Upper lobe of right lung (tissue), 1 donor: ENCODE measurements around the gene CTNNA3. TPM values are rescaled to one million over a fixed set of nuclear protein-coding genes. Genes with fewer than 3 reads are reported as not detected.

ENCODE experiments used
- ATAC-seq: fragments of 200-7000 bp; cut with Tn5 transposase; one replicate; pipeline ENCODE4 v1.9.1; 2020; ENCODE audit warnings: mild to moderate bottlenecking, moderate library complexity
- DNase-seq: peaks from one replicate; pipeline ENCODE4 v3.0.0-alpha.2; 2020
- H3K27ac ChIP-seq: fragments of 200-600 bp; one replicate; pipeline ENCODE4 v1.8.0; 2022
- H3K27me3 ChIP-seq: fragments of 200-600 bp; one replicate; pipeline ENCODE4 v1.8.0; 2022; ENCODE audit warnings: mild to moderate bottlenecking
- H3K36me3 ChIP-seq: fragments of 200-600 bp; one replicate; pipeline ENCODE4 v1.8.0; 2022
- H3K4me1 ChIP-seq: fragments of 200-600 bp; one replicate; pipeline ENCODE4 v1.8.0; 2022
- H3K4me3 ChIP-seq: fragments of 200-600 bp; one replicate; pipeline ENCODE4 v1.8.0; 2022; ENCODE audit warnings: mild to moderate bottlenecking
- H3K9me3 ChIP-seq: fragments of 200-600 bp; one replicate; pipeline ENCODE4 v1.8.0; 2022
- intact Hi-C: fragments of 100-400 bp; cut with DNase I; formaldehyde crosslinking; loops from one replicate; pipeline ENCODE4 v1.11.0; 2022
- total RNA-seq: library from RNA; stranded (reverse); fragmentation: NEBNext Ultra II Directional; extraction: Animal tissue kit (Norgen Biotek cat#: 25700); gene quantifications from one replicate; pipeline ENCODE4 v1.2.1, GENCODE V29; 2021
- TF ChIP-seq, protein P1 (sequence below): fragments of 200-600 bp; IDR thresholded peaks from one replicate; pipeline ENCODE4 v1.8.0; 2022; ENCODE audit warnings: antibody characterized with exemption
- donor health status: DM: no; HTN: yes; CAD: no; lungs with severe emphysema.

The CTNNA3 gene
- total RNA-seq, 1 donor from 2014 or later: 0.67 TPM

DNA sequence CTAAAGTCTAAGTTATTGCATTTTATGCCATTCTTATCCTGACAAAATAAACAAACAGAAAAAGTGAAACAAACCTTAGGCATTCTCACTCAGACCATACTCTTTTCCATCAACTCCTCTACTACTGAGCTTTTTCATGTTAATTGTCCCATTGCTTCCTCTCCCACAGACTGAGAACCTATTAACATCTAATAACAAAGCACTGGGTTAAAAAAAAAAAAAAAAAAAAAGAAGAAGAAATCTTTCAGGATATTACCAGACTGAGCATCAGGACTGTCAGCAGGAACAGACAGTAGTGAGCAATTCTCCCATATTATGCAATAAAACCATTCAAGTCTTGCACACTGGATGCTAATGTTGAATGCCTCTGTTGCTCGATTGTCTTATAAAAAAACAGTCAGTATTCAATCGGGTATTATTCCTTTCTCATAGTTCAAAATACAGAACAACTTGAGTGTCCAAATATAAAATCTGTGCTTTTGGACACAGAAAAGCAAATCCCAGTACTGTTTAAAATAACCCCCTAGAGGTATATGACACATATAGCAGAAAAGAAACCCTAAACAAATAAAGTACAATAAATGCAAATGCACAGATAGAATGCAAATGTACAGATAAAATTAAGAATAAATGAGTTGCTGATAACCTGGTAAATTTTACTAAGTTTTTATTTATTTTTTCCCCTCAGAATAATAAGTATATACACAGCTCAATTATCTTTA is 1301.5 kb downstream of the CTNNA3 start:
- TF ChIP-seq, protein P1, sequence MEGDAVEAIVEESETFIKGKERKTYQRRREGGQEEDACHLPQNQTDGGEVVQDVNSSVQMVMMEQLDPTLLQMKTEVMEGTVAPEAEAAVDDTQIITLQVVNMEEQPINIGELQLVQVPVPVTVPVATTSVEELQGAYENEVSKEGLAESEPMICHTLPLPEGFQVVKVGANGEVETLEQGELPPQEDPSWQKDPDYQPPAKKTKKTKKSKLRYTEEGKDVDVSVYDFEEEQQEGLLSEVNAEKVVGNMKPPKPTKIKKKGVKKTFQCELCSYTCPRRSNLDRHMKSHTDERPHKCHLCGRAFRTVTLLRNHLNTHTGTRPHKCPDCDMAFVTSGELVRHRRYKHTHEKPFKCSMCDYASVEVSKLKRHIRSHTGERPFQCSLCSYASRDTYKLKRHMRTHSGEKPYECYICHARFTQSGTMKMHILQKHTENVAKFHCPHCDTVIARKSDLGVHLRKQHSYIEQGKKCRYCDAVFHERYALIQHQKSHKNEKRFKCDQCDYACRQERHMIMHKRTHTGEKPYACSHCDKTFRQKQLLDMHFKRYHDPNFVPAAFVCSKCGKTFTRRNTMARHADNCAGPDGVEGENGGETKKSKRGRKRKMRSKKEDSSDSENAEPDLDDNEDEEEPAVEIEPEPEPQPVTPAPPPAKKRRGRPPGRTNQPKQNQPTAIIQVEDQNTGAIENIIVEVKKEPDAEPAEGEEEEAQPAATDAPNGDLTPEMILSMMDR: no peak
- Histone ChIP-seq H3K27ac (no peak overlapping the region), H3K36me3 (no peaks in the 10 kb centered on the region), H3K27me3 (no peaks in the 10 kb centered on the region), H3K4me1 (no peaks in the 10 kb centered on the region), H3K9me3 (no peaks in the 10 kb centered on the region), H3K4me3 (no peak overlapping the region)
- ATAC-seq: no peak
- intact Hi-C loops: no loop called here
- no peak for DNase-seq

DNA sequence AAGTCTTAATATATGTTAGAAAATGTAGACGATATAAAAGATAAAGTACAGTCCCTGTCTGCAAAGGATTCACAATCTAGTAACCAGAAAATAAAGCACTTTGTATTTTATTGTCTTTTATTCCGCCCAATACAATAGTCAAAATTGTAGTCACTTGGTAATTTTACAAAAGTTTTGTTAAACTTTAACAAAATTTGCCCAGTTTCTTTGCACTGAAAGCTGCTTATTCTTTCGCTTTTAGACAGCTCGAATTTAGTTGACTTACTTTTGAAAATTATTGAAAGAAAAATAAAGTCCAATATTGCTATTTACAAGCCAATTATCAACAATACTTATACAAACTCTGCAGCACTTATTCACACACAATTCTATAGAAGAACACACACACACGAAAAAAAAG is 1305.1 kb downstream of the CTNNA3 start:
- DNase-seq (no peak), ATAC-seq (no peak)
- TF ChIP-seq, protein P1: no peak
- Histone ChIP-seq H3K27me3 (no peaks in the 10 kb centered on the region), H3K9me3 (no peaks in the 10 kb centered on the region), H3K4me3 (no peak overlapping the region), H3K27ac (no peak overlapping the region), H3K36me3 (no peaks in the 10 kb centered on the region), H3K4me1 (no peaks in the 10 kb centered on the region)
- intact Hi-C loops: no loop called here

DNA sequence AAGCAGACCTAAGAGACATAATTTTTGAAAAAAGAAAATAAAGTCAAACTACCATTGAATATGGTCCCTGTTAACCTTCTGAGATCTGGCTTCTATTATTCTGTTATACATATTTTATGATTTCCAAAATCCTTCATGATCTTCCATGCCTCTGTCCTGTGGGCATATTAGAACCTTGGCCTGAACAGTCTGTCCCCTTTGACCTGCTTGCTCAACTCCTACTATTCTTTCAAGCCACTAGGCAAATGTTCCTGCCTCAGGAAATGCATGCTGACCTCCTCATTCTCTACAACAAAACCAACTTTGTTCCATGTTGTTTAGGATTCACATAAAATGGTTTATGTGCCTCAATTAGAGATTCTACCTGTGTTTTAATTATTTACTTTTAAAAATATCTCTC is 1315.0 kb downstream of the CTNNA3 start:
- Histone ChIP-seq H3K4me1 (no peaks in the 10 kb centered on the region), H3K36me3 (no peaks in the 10 kb centered on the region), H3K27ac (no peak overlapping the region), H3K4me3 (no peak overlapping the region), H3K27me3 (no peaks in the 10 kb centered on the region), H3K9me3 (no peaks in the 10 kb centered on the region)
- intact Hi-C loops: no loop called here
- no peak for DNase-seq
- ATAC-seq: no peak
- TF ChIP-seq, protein P1: no peak

DNA sequence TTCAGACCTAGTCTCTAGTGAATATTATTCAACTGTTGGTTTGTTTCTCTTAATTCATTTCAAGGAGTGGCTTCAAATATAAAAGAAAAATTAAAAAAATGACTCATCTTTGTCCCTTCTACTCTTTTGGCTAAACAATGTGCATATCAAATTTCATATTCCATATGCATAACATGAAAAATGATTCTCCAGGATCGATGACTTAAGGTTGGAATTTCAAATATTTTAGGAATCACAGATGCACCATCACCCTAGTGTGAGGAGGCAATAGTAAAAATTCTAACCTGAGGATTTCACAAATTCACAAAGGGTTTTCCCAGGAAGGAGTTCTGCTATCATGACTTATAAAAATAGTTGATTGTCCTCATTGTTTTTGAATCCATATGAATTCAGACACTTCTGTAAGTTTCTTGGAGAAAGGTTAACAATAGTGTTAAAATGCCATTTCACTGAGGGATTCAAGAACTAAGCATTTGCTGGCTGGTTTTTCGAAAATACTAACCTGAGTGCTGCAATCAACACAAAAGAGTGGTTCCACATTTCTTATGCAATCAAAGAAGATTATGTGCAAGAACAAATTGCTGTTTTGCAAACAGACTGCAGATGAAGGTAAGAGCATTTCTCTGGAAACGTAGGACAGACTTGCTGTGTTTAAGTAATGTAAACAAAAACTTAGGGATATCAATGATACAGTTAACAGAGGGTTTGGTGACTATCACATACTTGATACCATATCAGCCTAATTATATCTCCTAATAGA is 1317.7 kb downstream of the CTNNA3 start:
- H3K4me1 ChIP-seq: no peaks in the 10 kb centered on the region
- H3K4me3 ChIP-seq: no peak overlapping the region
- DNase-seq (no peak), ATAC-seq (no peak)
- no peaks in the 10 kb centered on the region for H3K27me3 ChIP-seq
- intact Hi-C loops: no loop called here
- no peak overlapping the region for H3K27ac ChIP-seq
- no peaks in the 10 kb centered on the region for H3K36me3 ChIP-seq
- TF ChIP-seq, protein P1: no peak
- no peaks in the 10 kb centered on the region for H3K9me3 ChIP-seq

DNA sequence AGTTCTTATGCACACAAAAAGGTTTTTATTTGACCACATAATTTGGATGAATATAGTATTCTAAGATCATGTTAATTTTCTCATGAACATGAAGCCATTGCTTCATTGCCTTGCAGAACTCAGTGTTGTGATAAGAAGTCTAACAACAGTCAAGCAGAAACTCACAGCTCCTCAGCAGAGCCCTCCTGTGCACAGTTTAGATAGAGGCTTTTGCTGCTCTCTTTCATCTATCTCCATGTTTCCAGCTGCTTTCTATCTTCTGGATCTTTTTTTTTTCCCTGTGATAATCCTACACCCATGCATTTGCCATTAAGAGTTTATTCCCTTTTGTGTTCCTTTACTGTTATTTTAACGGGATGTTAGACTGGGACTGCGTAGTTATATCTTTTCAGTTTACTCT is 1327.8 kb downstream of the CTNNA3 start:
- ATAC-seq (no peak), DNase-seq (no peak)
- TF ChIP-seq, protein P1: no peak
- Histone ChIP-seq H3K9me3 (no peaks in the 10 kb centered on the region), H3K4me3 (no peak overlapping the region), H3K36me3 (no peaks in the 10 kb centered on the region), H3K4me1 (no peaks in the 10 kb centered on the region), H3K27me3 (no peaks in the 10 kb centered on the region), H3K27ac (no peak overlapping the region)
- intact Hi-C loops: no loop called here
